IPS-15b (cell line): Measurements from ENCODE around the gene GSPT2.

Source experiments
- H3K27me3 ChIP-seq: one replicate; pipeline ENCODE4 v1.6.1; 2013; ENCODE audit warnings: low read length; ENCODE audit not compliant: control insufficient read depth, insufficient read depth
- H3K36me3 ChIP-seq: one replicate; pipeline ENCODE4 v1.6.1; 2013; ENCODE audit warnings: low read length; ENCODE audit not compliant: control insufficient read depth, insufficient read depth
- H3K4me1 ChIP-seq: one replicate; pipeline ENCODE4 v1.6.1; 2013; ENCODE audit warnings: mild to moderate bottlenecking, low read length; ENCODE audit not compliant: control insufficient read depth, insufficient read depth
- H3K4me3 ChIP-seq: one replicate; pipeline ENCODE4 v1.5.1; 2013; ENCODE audit warnings: low read depth, low read length
- H3K9ac ChIP-seq: one replicate; pipeline ENCODE4 v1.6.1; 2013; ENCODE audit warnings: low read depth, mild to moderate bottlenecking, low read length
- H3K9me3 ChIP-seq: one replicate; pipeline ENCODE4 v1.6.1; 2013; ENCODE audit warnings: mild to moderate bottlenecking, low read length; ENCODE audit not compliant: control insufficient read depth, insufficient read depth

Gene GSPT2

GRCh38 chrX:51766546-51766945, 23.3 kb downstream of the GSPT2 start:
- Histone ChIP-seq H3K36me3 (no peaks in the 10 kb centered on the region), H3K9me3 (no peaks in the 10 kb centered on the region), H3K4me1 (no peaks in the 10 kb centered on the region), H3K27me3 (no peaks in the 10 kb centered on the region), H3K9ac (no peak overlapping the region), H3K4me3 (no peak overlapping the region)

GRCh38 chrX:51776851-51777250, 33.6 kb downstream of the GSPT2 start:
- no peak overlapping the region for H3K4me3 ChIP-seq
- peaks cover 6% of the 10 kb centered on the region for H3K4me1 ChIP-seq
- H3K36me3 ChIP-seq, result no peaks in the 10 kb centered on the region
- no peaks in the 10 kb centered on the region for H3K9me3 ChIP-seq
- H3K27me3 ChIP-seq, result no peaks in the 10 kb centered on the region
- no peak overlapping the region for H3K9ac ChIP-seq

- Histone ChIP-seq H3K4me1 (peaks cover 6% of the 10 kb centered on the region), H3K9ac (no peak overlapping the region), H3K9me3 (no peaks in the 10 kb centered on the region), H3K27me3 (no peaks in the 10 kb centered on the region), H3K4me3 (no peak overlapping the region), H3K36me3 (no peaks in the 10 kb centered on the region)
Measured at GRCh38 chrX:51779306-51779705, 36.1 kb downstream of the GSPT2 start.

- Histone ChIP-seq H3K4me1 (no peaks in the 10 kb centered on the region), H3K36me3 (no peaks in the 10 kb centered on the region), H3K9ac (no peak overlapping the region), H3K27me3 (no peaks in the 10 kb centered on the region), H3K9me3 (peaks cover 5% of the 10 kb centered on the region), H3K4me3 (no peak overlapping the region)
Measured at GRCh38 chrX:51795136-51795535, 51.9 kb downstream of the GSPT2 start.
